ENCODE results near the gene ODF2. TPM values are rescaled to one million over a fixed set of nuclear protein-coding genes. Genes with fewer than 3 reads are reported as not detected.

Gene ODF2
- total and polyA plus RNA-seq, 2 of the 13 experiments (the other 11 are each of a cell fraction or from before 2014, with no cell fraction given): 9.8 to 31.3 TPM

DNA sequence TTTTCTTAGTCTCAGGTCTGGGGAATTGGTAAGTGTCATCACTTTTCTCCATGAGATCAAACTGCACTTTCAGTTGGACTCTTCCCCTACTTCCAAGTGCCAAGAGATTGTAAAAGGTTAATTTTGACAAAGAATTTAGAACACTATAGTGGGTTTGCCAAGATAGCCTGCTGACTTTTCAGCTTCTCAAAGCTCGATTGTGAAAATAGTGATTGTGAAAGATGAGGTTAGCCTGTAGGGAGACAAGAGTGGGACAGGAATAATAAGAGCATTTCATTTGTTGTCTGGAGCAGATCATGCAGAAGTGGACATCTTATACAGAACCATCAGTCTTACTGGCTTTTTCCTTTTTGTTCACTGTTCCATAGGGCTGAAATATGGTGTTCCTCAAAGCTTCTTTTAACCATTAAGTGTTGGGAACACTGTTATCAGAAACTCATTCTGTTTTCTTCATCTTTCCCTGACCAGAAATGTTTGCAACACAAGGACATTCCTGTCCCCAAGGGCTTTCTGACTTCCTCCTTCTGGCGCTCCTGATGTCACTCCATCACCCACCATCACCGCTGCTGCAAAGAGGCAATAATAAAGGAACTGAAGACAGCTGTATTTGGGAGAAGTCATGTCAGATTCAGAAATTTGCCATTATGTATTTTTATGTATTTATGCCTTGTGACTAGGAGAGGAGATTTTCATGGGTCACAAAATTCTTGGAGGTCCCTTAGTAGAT is 85.0 kb downstream of the ODF2 start:
- no peak for ATAC-seq
- WGBS (ENCODE audit: low lambda C conversion rate): 91% methylated on average over 3 of the region's 3 CpGs
- H2AFZ ChIP-seq (ENCODE audit: low read length): no peak overlapping the region
- H3K4me3 ChIP-seq (replicated peaks in 1 of 3; ENCODE audit: insufficient read depth in 1 of 3, low read depth in 2 of 3, low read length in 3 of 3): no peak overlapping the region
- H3K9me3 ChIP-seq (ENCODE audit: low read length): no peaks in the 10 kb centered on the region
- DNase-seq (ENCODE audit: low spot score): no peak
- CTCF ChIA-PET (ENCODE audit: low intra/inter-chr PET ratio, low total read pairs): no interaction called here
- no peak overlapping the region for H3K4me2 ChIP-seq (ENCODE audit: low read depth, low read length)
- in situ Hi-C loops (cut with HindIII; ENCODE audit: extremely low pct_ligation_motif_present, low pct_unique_long_range_greater_than_20kb) (no loop called here), intact Hi-C loops (cut with micrococcal nuclease; ENCODE audit: unreplicated experiment) (no loop called here)
- BruUV-seq (replicated peaks): no TSS peak
- H3K27me3 ChIP-seq (ENCODE audit: control insufficient read depth in 1 of 2, insufficient read depth in 2 of 2, low read length in 2 of 2): no peaks in the 10 kb centered on the region
- no peaks in the 10 kb centered on the region for H4K20me1 ChIP-seq (ENCODE audit: insufficient read depth, low read length)
- TF ChIP-seq AHR (CRISPR knock-in tag; IDR thresholded peaks at IDR 0.05) (no peak), SMARCE1 (IDR thresholded peaks at IDR 0.05; ENCODE audit: borderline replicate concordance) (no peak), RBM22 (optimal IDR thresholded peaks at IDR 0.05; ENCODE audit: low read length) (no peak), KAT8 (CRISPR knock-in tag; IDR thresholded peaks at IDR 0.05) (no peak), SMC3 (IDR thresholded peaks at IDR 0.05; ENCODE audit: low read length) (no peak), ZNF282 (IDR thresholded peaks at IDR 0.05; ENCODE audit: partially characterized antibody) (no peak), PLRG1 (conservative IDR thresholded peaks at IDR 0.05) (no peak), ZNF83 (CRISPR knock-in tag; IDR thresholded peaks at IDR 0.05; ENCODE audit: borderline replicate concordance) (no peak), CBX1 (IDR thresholded peaks at IDR 0.05; ENCODE audit: low read depth) (no peak), CCDC6 (CRISPR knock-in tag; IDR thresholded peaks at IDR 0.05) (no peak), SMAD9 (CRISPR knock-in tag; IDR thresholded peaks at IDR 0.05) (no peak), HDAC1 (CRISPR knock-in tag; IDR thresholded peaks at IDR 0.05) (no peak)
- TF ChIP-seq, protein P1, sequence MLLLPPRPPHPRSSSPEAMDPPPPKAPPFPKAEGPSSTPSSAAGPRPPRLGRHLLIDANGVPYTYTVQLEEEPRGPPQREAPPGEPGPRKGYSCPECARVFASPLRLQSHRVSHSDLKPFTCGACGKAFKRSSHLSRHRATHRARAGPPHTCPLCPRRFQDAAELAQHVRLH (CRISPR knock-in tag; IDR thresholded peaks at IDR 0.05; ENCODE audit: borderline replicate concordance, low read depth): no peak
- TF ChIP-seq, protein P2, sequence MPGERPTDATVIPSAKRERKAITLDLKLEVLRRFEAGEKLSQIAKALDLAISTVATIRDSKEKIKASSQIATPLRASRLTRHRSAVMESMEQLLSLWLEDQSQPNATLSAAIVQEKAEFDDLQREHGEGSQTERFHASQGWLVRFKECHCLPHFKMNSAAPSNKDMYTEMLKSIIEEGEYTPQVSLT (CRISPR knock-in tag; IDR thresholded peaks at IDR 0.05; ENCODE audit: borderline replicate concordance, low read depth): no peak
- no peaks in the 10 kb centered on the region for H3K79me2 ChIP-seq (ENCODE audit: insufficient read depth, low read length)
- FAIRE-seq: no peak
- H3K4me1 ChIP-seq (ENCODE audit: insufficient read depth, low read length): no peaks in the 10 kb centered on the region
- H3K27ac ChIP-seq (ENCODE audit: extremely low read length, insufficient read depth, low read length): no peak overlapping the region
- H3K9ac ChIP-seq (ENCODE audit: insufficient read depth, low read depth, low read length): no peak overlapping the region
- POLR2A ChIA-PET: interaction anchor here (0.7 to 2.9 kb wide), 2 partner anchors 11 to 12 kb away, joined by 3 to 8 read pairs; partner anchors contain the start of gene SPTAN1
- H3K36me3 ChIP-seq (replicated peaks in 1 of 2; ENCODE audit: control insufficient read depth in 1 of 2, insufficient read depth in 2 of 2, low read length in 2 of 2): peaks cover 9 to 50% of the 10 kb centered on the region in 2 experiments

Data from HepG2 (cell line).